ENCODE data around the gene PFKFB2.

PFKFB2 gene

DNA sequence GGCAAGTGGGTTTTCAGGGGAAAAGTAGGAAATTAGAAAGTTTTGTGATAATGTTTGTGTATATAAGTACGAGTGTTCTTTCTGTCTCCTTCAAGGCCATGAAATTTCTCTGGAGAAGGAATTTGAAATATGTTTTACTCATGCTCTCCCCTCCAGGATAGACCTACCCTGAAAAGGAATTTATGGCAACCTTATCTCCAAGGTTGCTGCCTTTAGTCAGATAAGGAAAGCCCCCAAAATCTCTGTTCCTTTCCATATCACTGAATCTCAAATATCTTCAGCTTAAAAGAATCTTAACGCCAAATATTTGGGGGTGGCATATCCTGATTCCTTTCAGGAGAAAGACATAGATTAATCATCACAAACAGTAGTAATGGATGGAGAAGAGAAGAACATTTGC is 35.1 kb downstream of the PFKFB2 start:
- DNase-seq (ENCODE audit: low read depth in 2 of 3, low spot score in 1 of 3), result no peak

DNA sequence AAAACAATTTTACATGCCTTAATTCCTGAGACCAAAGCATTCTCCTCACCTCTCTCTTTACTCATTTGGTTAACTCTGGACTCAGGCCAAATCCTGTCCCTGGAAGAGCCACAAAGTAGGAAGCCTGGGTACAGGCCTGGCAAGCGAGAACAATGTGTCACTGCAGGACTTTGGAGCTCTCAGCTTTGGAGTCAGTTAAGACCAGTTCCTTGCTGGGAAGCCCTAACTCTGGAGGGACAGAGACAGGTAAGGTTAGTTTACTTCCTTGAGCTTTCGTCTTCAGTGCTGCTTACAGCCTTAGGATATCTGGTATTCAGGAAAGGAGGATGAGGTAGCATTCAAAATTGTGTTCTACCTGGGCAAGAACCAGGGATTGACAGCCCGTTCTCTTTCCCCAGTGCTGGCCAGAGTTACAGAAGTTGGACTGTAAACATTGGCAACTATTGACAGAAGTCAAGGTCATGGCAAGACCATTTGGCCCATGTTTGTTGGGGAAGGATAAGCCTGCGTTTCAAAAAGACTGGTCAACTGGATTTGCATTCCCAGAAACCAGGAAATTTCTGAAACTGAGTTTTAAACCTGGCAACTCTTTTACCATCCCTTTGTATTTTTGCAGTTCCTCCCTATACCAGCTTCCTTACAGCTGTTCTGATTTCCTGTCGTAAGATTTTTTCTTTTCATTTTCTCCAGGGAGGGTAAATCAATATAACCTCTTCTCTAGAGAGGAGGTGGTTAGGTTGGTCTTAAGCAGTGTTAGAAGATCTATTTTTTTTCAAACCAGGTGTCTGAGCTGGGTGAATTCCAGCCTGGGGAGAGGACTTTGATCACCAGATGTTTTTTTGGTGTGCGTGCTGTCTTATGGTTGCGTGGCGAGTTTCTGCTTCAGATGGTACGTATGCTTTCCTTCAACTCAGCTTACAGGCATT is 35.9 kb downstream of the PFKFB2 start, which contains the start of gene C4BPB:
TSS of gene C4BPB (plus strand) at position 160 of the 926 bp plus-strand sequence. CDS start at position 832, 672 bp downstream.
- DNase-seq (ENCODE audit: low read depth in 2 of 3, low spot score in 1 of 3), result no peak

DNA sequence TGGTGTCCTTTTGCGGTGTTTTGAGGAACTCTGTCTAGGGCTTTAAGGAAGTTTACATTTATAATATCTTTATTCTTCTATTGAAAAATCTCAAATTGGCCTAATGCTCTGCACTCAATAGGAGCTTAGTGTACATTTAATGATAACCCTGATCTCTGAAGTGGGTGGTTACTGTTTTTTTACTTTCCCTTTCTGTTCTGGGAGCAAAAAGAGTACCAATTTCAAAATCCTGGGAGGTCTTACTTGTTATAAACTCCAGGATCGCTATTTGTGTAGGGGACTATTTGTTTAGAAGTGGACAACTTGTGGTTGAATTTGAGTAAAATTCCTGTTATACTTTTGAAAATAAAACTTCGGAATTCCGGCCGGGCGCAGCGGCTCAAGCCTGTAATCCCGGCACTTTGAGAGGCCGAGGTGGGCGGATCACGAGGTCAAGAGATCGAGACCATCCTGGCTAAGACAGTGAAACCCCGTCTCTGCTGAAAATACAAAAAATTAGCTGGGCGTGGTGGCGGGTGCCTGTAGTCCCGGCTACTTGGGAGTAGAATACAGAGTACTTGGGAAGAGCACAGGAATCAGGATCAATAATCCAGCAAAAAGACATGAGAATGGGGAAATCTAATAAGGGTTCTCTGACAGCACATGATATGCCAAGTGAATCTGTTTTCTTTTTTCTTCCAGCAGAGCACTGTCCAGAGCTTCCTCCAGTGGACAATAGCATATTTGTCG is 36.7 kb downstream of the PFKFB2 start:
- DNase-seq (ENCODE audit: low read depth in 2 of 3, low spot score in 1 of 3), result no peak

DNA sequence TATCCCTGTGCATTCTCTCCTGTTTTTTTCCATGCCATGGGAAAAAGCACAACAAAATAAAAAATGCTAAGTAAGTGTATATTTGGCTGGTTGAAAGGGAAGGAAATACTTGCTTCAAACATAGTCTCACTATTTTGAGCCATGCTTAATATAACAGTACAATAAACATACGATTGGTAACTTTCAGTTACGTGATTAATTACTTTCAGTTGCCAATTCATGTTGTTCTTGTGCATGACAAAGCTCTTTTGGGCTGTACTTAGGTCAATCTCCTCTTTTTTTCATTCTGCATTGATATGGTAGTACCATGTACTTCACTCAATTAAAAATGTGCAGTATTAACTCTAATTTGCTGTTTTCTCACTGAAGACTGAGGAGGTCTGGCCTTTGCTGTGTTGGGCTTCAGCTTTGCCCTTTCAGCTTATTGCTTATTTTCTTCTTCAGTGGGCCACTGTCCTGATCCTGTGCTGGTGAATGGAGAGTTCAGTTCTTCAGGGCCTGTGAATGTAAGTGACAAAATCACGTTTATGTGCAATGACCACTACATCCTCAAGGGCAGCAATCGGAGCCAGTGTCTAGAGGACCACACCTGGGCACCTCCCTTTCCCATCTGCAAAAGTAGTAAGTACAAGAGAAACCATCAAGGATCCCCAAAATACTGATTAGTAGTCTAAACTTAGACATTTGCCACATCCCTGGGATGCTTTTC is 38.3 kb downstream of the PFKFB2 start:
- no peak for DNase-seq (ENCODE audit: low read depth in 2 of 3, low spot score in 1 of 3)

DNA sequence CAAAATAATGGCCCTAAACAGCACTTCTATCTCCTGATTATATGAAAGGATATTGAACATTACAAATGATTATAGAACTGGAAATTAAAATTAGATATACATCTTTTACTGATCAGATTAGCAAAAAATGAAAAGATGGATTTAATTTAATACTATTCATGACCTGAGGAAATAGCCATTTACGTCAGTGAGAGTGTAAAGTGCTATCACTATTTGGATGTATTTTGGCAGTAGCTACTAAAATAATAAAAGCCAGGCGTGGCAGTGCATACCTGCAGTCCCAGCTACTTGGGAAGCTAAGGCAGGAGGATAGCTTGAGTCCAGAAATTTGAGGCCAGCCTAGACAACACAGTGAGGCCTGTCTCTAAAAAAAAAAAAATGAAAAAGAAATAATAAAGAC is 40.9 kb downstream of the PFKFB2 start:
- no peak for DNase-seq (ENCODE audit: low read depth in 2 of 3, low spot score in 1 of 3)

DNA sequence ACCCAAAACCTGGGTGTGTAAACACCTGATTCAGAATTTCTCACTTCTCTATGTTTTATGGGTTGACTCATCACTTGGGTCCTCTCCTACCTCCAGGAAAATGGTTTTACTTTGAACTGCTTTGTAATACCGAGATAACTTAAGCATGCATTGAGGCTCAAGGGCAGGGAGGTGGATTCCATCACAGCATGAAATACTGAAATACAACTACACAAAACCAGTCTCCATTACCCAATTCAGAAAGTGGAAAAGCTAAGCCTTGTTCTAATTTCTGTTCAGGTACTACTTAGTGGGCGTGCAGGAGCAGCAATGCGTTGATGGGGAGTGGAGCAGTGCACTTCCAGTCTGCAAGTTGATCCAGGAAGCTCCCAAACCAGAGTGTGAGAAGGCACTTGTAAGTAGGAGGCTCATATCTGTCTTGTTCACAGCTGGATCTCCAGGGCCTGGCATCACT is 44.8 kb downstream of the PFKFB2 start:
- peak; percentile 19 to 27 (median 22) for DNase-seq (ENCODE audit: low read depth in 2 of 3, low spot score in 1 of 3)

DNA sequence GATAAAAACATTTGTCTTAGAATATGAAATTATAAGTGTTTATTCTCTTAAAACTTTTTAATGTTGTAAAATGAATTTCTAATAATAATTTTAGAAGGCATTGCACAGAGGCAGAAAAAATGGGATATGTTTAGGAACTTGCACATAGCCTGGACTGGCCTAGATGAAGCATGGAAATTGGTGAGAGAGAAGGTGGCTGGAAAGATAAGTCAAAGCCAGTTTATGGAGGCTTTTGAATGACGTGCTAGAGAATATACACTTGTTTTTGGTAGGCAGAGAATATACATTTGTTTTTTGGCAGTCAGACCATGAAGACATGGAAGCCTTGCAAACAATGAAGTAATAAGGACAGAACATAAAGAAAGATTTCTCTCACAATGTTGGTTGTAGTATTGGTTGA is 48.6 kb downstream of the PFKFB2 start:
- no peak for DNase-seq (ENCODE audit: low read depth in 2 of 3, low spot score in 1 of 3)

DNA sequence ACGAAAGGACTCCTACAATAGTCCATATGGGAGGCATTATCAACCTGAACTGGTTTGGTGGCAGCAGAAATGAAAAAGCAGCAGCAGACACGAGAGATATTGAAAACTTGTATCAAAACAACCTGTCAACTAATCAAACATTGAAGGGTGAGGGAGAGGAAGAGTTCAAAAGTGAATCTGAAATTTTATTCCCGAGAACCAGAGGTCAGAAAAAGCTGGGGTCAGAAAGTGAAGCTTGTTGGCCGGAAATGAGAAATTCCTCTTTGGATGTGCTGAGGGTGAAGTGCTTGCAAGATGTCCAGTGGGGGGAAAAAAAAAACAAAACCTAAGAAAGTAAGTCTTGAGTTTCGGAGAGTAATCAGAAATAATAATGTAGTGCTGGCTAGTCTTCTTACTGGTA is 49.1 kb downstream of the PFKFB2 start:
- DNase-seq (ENCODE audit: low read depth in 2 of 3, low spot score in 1 of 3), result no peak

DNA sequence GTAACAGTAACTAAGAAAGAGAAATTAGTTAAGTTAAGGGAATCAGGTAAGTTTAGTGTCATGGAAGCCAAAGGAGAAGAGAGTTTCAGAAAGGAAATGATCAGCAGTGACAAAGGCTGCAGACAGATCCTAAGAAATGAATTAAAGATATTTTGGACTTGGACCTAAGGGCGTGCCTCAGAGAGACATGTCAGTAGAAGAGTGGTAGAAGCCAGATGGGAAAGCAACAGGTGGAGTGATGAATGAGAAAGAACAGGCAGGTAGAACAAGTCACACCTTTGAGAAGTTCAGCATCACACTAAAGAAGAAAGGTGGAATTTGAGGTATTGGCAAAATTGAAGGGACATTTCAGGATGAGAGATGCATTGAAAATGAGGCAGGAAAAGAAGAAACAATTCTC is 49.6 kb downstream of the PFKFB2 start:
- no peak for DNase-seq (ENCODE audit: low read depth in 2 of 3, low spot score in 1 of 3)

DNA sequence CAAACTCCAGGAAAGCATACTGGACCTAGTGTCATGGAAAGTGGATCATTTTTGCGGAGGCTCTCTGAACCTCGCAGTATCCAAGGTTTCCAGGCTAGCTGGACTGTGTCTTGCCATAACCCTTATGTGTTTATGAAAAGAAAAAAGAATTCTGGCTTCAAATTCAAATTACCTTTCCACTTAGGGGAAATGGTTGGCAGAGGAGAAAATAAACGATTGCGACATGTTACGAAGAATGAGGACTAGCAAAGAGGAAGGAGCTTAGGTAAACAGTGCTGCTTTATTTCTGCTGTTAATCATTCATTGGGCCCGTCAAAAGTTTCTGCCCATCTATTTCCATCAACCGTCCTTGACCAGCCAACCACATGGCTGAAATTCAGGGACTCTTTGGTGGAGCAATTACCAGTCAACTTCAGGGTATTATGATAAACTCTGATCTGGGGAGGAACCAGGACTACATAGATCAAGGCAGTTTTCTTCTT is 50.9 kb downstream of the PFKFB2 start, which contains the start of gene C4BPA:
TSS of gene C4BPA (plus strand) at position 342 of the 482 bp plus-strand sequence. CDS start 8,793 bp downstream, outside the sequence.
- no peak for DNase-seq (ENCODE audit: low read depth in 2 of 3, low spot score in 1 of 3)

DNA sequence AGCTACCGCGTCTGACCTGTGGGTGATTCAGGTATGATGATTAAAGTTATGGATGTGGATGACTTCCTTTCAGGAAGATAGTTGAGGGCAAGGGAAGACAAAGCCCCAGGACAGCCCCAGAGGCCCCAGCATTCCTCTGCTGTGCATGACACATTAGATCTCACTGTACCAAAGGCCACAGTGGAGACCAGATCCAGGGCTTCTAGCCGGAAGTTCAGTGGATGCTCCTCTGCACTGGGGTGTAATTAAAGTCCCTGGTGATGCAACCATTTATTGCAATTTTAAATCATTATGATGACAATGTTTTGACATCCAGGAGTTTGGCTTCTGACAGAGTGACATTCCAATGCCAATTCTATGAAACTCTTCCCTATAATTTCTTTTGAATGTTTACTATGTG is 55.9 kb downstream of the PFKFB2 start:
- no peak for DNase-seq (ENCODE audit: low read depth in 2 of 3, low spot score in 1 of 3)

DNA sequence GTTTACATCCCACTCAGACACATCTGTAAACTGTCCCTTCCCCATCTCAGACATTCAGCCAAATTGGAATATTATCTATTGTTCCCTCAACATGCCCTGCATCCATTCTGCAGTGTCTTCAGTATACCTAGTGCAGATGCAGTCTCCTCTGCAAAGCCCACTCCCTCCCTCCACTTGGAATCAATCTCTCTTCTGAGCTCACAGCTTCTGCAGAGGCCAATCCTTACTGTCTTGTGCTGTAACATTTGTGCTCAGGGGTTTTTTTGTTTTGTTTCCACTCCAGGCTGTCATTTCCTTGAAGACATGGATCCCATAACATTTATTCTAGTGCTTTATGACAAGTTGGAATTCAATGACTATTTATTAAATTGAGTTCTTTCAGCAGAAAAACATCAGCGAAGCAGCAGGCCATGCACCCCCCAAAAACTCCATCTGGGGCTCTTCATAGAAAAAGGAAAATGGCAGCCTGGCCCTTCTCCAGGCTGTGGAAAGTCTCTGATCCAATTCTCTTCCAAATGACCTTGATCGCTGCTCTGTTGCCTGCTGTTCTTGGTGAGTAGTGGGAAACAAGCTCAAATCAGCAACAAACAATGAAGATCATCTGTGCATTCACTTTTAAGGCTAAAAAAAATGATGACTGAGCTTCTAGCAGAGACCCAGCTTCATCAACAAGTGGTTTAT is 59.7 kb downstream of the PFKFB2 start:
- no peak for DNase-seq (ENCODE audit: low read depth in 2 of 3, low spot score in 1 of 3)

DNA sequence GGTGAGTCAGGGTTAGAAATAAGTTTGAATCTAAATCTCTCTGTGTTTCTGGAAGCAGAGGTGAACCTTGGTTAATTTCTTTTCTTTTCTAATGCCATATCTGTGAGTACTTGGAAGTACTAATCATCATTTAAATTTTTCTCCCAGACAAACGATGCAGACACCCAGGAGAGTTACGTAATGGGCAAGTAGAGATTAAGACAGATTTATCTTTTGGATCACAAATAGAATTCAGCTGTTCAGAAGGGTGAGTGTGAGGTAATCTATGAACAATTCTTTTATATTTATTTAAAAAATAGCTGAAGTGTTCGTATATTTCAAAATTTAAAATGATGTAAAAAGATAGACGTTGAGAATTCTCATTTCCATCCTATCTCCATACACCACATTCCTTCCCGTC is 62.2 kb downstream of the PFKFB2 start:
- no peak for DNase-seq (ENCODE audit: low read depth in 2 of 3, low spot score in 1 of 3)

DNA sequence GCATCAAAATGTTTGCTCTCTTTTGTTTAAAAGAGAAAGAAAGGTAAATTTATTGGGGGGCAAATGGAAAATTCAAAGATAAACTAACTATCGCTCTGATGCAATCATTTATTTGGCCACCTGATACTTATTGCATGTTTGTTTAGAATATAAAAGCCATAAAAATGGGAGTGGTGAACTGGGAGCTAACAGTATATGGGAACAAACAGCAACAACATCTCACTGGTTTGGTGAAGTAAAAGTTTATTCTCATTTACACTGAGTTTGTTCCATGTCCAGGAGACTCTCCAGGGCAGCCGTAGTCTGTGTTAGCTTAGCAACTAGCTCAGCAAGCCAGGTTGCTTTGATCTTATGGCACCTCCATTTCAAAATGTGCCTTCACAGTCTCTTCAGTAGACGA is 71.3 kb downstream of the PFKFB2 start:
- no peak for DNase-seq (ENCODE audit: low read depth in 2 of 3, low spot score in 1 of 3)

DNA sequence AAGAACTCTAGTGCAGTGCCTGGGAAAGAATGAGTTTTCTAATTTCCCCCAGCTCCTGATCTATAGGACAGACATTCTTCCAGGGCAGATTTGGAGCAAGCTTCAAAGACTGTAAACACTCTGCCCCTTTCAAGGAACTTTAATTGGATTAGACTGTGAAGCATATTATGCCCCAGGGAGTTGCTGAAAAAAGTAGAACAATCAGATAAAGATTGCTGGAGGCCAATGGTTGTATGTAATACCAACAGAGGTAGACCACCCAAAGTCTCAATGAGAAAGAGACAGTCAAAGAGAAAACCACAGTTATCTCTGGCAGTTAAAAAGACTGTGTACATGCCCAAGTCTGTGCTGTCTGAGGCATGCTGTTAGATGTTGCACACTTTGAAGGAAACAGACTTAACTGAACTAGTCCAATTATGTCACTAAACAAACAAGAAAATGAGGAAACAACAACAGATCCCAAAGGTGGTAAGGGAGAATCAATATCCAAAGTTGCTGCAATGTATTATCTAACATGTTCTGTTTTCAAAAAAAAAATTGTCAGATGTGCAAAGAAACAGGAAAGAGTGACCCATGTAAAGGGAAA is 75.4 kb downstream of the PFKFB2 start:
- DNase-seq (ENCODE audit: low read depth in 2 of 3, low spot score in 1 of 3), result no peak

DNA sequence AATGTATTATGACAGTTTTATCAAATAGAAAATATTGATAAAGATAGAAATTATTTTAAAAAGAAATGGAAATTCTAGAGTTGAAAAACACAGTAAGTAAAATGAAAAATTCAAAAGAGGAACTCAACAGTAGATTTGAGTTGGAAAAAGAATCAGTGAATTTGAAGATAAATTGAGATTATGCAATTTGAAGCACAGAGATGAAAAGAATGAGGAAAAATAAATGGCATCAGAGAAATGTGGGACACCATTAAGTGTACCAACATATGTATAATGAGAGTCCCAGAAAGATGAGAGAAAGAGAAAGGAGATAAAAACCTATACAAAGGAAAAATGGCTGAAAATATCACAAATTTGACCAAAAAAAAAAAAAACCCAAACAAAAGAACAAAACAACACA is 76.0 kb downstream of the PFKFB2 start:
- no peak for DNase-seq (ENCODE audit: low read depth in 2 of 3, low spot score in 1 of 3)
